ENCODE data around the gene TMEM131.
"Not testable (repeated sequence)": the region's sequence is repeated elsewhere in the genome, so short reads cannot be mapped to it uniquely, and the experiment has no call there.

The TMEM131 gene

DNA sequence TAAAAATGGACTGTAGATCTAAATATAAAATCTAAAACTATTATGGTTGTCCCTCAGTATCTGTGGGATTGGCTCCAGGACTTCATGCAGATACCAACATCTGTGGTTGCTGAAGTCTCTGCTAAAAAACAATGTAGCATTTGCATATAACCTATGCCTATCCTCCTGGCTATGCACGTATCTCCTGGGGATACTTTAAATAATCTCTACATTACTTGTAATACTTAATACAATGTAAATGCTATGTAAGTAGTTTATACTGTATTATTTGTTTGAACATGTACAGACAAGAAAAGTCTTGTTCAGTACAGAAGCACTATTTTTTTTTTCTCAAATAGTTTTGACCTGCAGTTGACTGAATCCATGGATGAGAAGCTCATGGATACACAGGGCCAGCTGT is 147.4 kb downstream of the TMEM131 start:
- no peak for DNase-seq
- no peaks in the 10 kb centered on the region for H3K27me3 ChIP-seq (ENCODE audit: insufficient read depth, low read depth, severe bottlenecking)
- TF ChIP-seq, protein P1, sequence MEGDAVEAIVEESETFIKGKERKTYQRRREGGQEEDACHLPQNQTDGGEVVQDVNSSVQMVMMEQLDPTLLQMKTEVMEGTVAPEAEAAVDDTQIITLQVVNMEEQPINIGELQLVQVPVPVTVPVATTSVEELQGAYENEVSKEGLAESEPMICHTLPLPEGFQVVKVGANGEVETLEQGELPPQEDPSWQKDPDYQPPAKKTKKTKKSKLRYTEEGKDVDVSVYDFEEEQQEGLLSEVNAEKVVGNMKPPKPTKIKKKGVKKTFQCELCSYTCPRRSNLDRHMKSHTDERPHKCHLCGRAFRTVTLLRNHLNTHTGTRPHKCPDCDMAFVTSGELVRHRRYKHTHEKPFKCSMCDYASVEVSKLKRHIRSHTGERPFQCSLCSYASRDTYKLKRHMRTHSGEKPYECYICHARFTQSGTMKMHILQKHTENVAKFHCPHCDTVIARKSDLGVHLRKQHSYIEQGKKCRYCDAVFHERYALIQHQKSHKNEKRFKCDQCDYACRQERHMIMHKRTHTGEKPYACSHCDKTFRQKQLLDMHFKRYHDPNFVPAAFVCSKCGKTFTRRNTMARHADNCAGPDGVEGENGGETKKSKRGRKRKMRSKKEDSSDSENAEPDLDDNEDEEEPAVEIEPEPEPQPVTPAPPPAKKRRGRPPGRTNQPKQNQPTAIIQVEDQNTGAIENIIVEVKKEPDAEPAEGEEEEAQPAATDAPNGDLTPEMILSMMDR (IDR thresholded peaks at IDR 0.05; ENCODE audit: low read depth, low read length), result no peak
- H3K36me3 ChIP-seq, result no peaks in the 10 kb centered on the region
- H3K4me3 ChIP-seq (ENCODE audit: low read depth, low read length), result no peak overlapping the region
- H3K27ac ChIP-seq, result no peak overlapping the region
- no peaks in the 10 kb centered on the region for H3K9me3 ChIP-seq (ENCODE audit: severe bottlenecking)

DNA sequence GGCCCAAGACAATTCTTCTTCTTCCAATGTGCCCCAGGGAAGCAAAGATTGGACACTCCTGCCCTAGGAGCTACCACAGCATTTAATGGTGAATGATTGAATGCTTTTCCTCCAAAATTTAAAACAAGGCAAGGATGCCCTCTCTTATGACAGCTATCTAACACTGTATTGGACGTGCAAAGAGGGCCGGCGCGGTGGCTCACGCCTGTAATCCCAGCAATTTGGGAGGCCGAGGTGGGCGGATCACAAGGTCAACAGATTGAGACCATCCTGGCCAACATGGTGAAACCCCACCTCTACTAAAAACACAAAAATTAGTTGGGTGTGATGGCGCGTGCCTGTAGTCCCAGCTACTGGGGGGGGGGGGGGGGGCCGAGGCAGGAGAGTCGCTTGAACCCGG is 149.0 kb downstream of the TMEM131 start:
- not testable (repeated sequence) for H3K4me3 ChIP-seq (ENCODE audit: low read depth, low read length); H3K27ac ChIP-seq; H3K36me3 ChIP-seq; DNase-seq; H3K9me3 ChIP-seq (ENCODE audit: severe bottlenecking); H3K27me3 ChIP-seq (ENCODE audit: insufficient read depth, low read depth, severe bottlenecking)

DNA sequence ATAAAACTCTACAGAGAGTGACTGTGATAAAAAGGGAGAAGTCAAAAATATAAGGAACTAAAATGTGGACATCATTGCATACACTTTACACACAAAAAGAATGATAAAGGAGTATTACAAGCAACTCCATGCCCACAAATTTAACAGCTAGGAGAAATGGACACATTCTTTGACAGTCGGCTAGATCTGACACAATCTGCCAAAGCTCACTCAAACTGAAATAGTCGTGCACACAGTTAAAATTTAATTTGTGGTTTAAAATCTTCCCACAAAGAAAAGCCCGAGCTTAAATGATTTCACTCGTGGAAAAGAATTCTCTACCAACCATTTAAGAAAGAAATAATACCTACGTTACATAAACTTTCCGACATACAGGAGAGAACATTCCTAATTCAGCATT is 149.9 kb downstream of the TMEM131 start:
- H3K27ac ChIP-seq, result no peak overlapping the region
- H3K36me3 ChIP-seq, result peaks cover 2% of the 10 kb centered on the region
- no peak for DNase-seq
- H3K9me3 ChIP-seq (ENCODE audit: severe bottlenecking), result no peaks in the 10 kb centered on the region
- TF ChIP-seq, protein P1 (IDR thresholded peaks at IDR 0.05; ENCODE audit: low read depth, low read length), result no peak
- H3K4me3 ChIP-seq (ENCODE audit: low read depth, low read length), result no peak overlapping the region
- H3K27me3 ChIP-seq (ENCODE audit: insufficient read depth, low read depth, severe bottlenecking), result no peaks in the 10 kb centered on the region

DNA sequence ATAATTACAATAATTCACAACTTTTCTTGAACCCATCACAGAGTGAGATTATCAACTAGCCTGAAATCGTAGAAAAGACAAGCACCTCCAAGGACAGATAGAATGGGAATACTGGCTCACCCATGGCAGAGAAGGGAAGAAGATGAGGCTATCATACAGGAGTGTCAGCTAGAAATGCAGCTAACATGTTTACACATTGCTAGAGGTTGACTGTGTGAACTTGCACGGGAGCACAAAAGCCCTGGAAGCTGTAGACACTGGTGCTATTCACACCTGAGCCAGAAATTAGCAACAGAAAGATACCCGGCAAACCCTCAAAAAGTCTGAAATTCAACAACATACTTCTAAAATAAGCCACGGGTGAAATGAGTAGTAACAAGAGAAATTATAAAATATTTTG is 150.6 kb downstream of the TMEM131 start:
- no peaks in the 10 kb centered on the region for H3K27me3 ChIP-seq (ENCODE audit: insufficient read depth, low read depth, severe bottlenecking)
- TF ChIP-seq, protein P1 (IDR thresholded peaks at IDR 0.05; ENCODE audit: low read depth, low read length), result no peak
- H3K9me3 ChIP-seq (ENCODE audit: severe bottlenecking), result no peaks in the 10 kb centered on the region
- DNase-seq, result no peak
- peaks cover 9% of the 10 kb centered on the region for H3K36me3 ChIP-seq
- H3K27ac ChIP-seq, result no peak overlapping the region
- no peak overlapping the region for H3K4me3 ChIP-seq (ENCODE audit: low read depth, low read length)

DNA sequence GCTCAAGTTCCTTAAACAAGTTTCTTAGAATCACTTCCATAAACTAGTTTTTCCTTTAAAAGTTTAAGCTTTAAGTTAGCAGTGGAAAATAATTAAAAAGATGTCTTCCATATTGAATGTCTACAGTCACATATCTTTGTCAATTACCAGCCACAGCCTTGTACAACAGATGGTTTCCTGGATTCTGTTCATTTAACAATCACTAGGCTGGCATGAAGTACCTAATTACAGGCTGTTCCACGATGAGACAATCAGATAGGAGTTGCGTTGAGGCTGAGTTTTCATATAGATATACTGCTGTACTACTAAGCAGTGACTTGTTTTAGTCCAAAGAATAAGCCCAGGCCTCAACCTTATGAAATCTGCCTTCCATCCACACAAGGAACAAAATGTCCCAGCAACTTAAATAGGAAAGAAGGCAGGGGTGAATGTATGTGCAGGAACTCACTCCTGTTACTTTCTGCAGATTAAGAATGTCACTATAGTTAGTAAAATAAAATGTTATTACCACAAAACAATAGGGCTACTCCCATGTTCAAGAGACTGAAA is 151.4 kb downstream of the TMEM131 start:
- Histone ChIP-seq H3K27me3 (ENCODE audit: insufficient read depth, low read depth, severe bottlenecking) (no peaks in the 10 kb centered on the region), H3K4me3 (ENCODE audit: low read depth, low read length) (no peak overlapping the region), H3K9me3 (ENCODE audit: severe bottlenecking) (no peaks in the 10 kb centered on the region), H3K27ac (no peak overlapping the region), H3K36me3 (peaks cover 13% of the 10 kb centered on the region)
- no peak for DNase-seq
- TF ChIP-seq, protein P1 (IDR thresholded peaks at IDR 0.05; ENCODE audit: low read depth, low read length), result no peak

DNA sequence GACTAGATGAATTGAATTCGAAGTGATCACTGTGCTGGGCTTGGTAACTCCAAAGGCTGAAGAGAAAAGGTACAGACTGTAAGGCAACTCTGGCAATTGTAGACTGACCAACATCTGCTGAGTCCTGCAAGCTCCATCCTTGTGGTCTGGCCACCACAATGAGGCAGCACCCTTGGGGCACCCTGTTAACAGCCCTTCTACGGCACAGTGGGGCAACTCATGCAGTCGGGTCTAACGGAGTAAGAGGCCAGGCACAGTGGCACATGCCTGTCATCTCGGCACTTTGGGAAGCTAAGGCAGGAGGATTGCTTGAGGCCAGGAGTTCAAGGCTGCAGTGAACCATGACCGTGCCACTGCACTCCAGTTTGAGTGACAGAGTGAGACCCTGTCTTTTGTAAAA is 155.6 kb downstream of the TMEM131 start:
- Histone ChIP-seq H3K27me3 (ENCODE audit: insufficient read depth, low read depth, severe bottlenecking) (no peaks in the 10 kb centered on the region), H3K27ac (no peak overlapping the region), H3K4me3 (ENCODE audit: low read depth, low read length) (no peak overlapping the region), H3K9me3 (ENCODE audit: severe bottlenecking) (no peaks in the 10 kb centered on the region), H3K36me3 (peaks cover 13% of the 10 kb centered on the region)
- DNase-seq, result no peak
- TF ChIP-seq, protein P1 (IDR thresholded peaks at IDR 0.05; ENCODE audit: low read depth, low read length), result no peak
